SU-DHL-6 (cell line): Measurements from ENCODE around the gene ATP2A3.

ENCODE experiments used
- H2AFZ ChIP-seq: fragments of 200-600 bp; sonication (generic); 2 replicates; pipeline ENCODE4 v1.6.1; 2014; ENCODE audit warnings: low read depth, mild to moderate bottlenecking, moderate library complexity, mixed read lengths, antibody characterized with exemption, low read length; ENCODE audit not compliant: severe bottlenecking
- H3F3A ChIP-seq: fragments of 200-600 bp; shearing (Covaris generic); 2 replicates; pipeline ENCODE4 v1.6.0; 2016; ENCODE audit warnings: antibody characterized with exemption, mild to moderate bottlenecking; ENCODE audit not compliant: insufficient read depth
- H3K27ac ChIP-seq: fragments of 200-600 bp; sonication (generic); 2 replicates; pipeline ENCODE4 v1.5.1; 2016; ENCODE audit warnings: low read depth, mild to moderate bottlenecking, low read length, moderate library complexity, mixed read lengths
- H3K27me3 ChIP-seq: fragments of 200-600 bp; sonication (generic), shearing (Covaris generic); 2 replicates; pipeline ENCODE4 v1.6.0; 2014; ENCODE audit warnings: mild to moderate bottlenecking, low read length
- H3K36me3 ChIP-seq: fragments of 200-600 bp; sonication (generic); 2 replicates; pipeline ENCODE4 v1.6.1; 2014; ENCODE audit warnings: mild to moderate bottlenecking, low read length, mixed read lengths
- H3K4me2 ChIP-seq: fragments of 300-600, 200-600 bp; shearing (Covaris generic), sonication (generic); 2 replicates; pipeline ENCODE4 v1.6.0; 2014; ENCODE audit warnings: low read length, low read depth, mild to moderate bottlenecking; ENCODE audit not compliant: poor library complexity, severe bottlenecking
- H3K4me3 ChIP-seq: fragments of 200-600 bp; sonication (generic); 2 replicates; pipeline ENCODE4 v1.5.1; 2014; ENCODE audit warnings: antibody characterized with exemption, low read length, mild to moderate bottlenecking, mixed read lengths; ENCODE audit not compliant: insufficient read depth, poor library complexity, severe bottlenecking
- H3K79me2 ChIP-seq: fragments of 200-600 bp; sonication (generic); 2 replicates; pipeline ENCODE4 v1.6.1; 2014; ENCODE audit warnings: mild to moderate bottlenecking, low read length, moderate library complexity; ENCODE audit not compliant: insufficient read depth
- H3K9ac ChIP-seq: fragments of 200-600 bp; sonication (generic); 2 replicates; pipeline ENCODE4 v1.7.0; 2014; ENCODE audit warnings: mild to moderate bottlenecking, low read length
- H3K9me2 ChIP-seq: fragments of 200-600 bp; sonication (generic); replicated peaks from 2 replicates; pipeline ENCODE4 v1.6.1; 2014; ENCODE audit warnings: low read length; ENCODE audit not compliant: insufficient read depth
- H3K9me3 ChIP-seq: fragments of 200-600 bp; sonication (generic); 2 replicates; pipeline ENCODE4 v1.6.1; 2014; ENCODE audit warnings: low read length, mixed read lengths; ENCODE audit not compliant: insufficient read depth
- H4K20me1 ChIP-seq: fragments of 200-600 bp; sonication (generic); 2 replicates; pipeline ENCODE4 v1.6.1; 2014; ENCODE audit warnings: low read depth, mild to moderate bottlenecking, antibody characterized with exemption, low read length, moderate library complexity, mixed read lengths
- EZH2phosphoT487 ChIP-seq: fragments of 200-600 bp; sonication (generic), shearing (Covaris generic); conservative IDR thresholded peaks from 2 replicates; pipeline ENCODE4 v1.6.1; 2018; ENCODE audit warnings: mild to moderate bottlenecking, antibody characterized with exemption, low read length, moderate library complexity, mixed read lengths
- TF ChIP-seq, protein P1 (sequence below): fragments of 200-600 bp; sonication (generic); IDR thresholded peaks from one replicate; pipeline ENCODE4 v1.5.1; 2017; ENCODE audit warnings: antibody characterized with exemption, mild to moderate bottlenecking, low read length, moderate library complexity; ENCODE audit not compliant: insufficient read depth, poor library complexity, severe bottlenecking

The ATP2A3 gene

GRCh38 chr17:3896968-3897235, 67.3 kb downstream of the ATP2A3 start:
- no peak overlapping the region for H3K27ac ChIP-seq
- no peak overlapping the region for H2AFZ ChIP-seq
- no peaks in the 10 kb centered on the region for H3K9me3 ChIP-seq
- H3F3A ChIP-seq: no peaks in the 10 kb centered on the region
- H3K27me3 ChIP-seq: no peaks in the 10 kb centered on the region
- H3K9ac ChIP-seq: no peak overlapping the region
- no peak overlapping the region for H3K4me2 ChIP-seq
- no peaks in the 10 kb centered on the region for H3K36me3 ChIP-seq
- TF ChIP-seq EZH2phosphoT487: no peak
- TF ChIP-seq, protein P1, sequence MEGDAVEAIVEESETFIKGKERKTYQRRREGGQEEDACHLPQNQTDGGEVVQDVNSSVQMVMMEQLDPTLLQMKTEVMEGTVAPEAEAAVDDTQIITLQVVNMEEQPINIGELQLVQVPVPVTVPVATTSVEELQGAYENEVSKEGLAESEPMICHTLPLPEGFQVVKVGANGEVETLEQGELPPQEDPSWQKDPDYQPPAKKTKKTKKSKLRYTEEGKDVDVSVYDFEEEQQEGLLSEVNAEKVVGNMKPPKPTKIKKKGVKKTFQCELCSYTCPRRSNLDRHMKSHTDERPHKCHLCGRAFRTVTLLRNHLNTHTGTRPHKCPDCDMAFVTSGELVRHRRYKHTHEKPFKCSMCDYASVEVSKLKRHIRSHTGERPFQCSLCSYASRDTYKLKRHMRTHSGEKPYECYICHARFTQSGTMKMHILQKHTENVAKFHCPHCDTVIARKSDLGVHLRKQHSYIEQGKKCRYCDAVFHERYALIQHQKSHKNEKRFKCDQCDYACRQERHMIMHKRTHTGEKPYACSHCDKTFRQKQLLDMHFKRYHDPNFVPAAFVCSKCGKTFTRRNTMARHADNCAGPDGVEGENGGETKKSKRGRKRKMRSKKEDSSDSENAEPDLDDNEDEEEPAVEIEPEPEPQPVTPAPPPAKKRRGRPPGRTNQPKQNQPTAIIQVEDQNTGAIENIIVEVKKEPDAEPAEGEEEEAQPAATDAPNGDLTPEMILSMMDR: no peak
- no peaks in the 10 kb centered on the region for H3K9me2 ChIP-seq
- no peak overlapping the region for H3K4me3 ChIP-seq
- no peaks in the 10 kb centered on the region for H4K20me1 ChIP-seq
- H3K79me2 ChIP-seq: no peaks in the 10 kb centered on the region

GRCh38 chr17:3896108-3896967, 67.9 kb downstream of the ATP2A3 start:
- H3K27me3 ChIP-seq: no peaks in the 10 kb centered on the region
- no peaks in the 10 kb centered on the region for H4K20me1 ChIP-seq
- H3K27ac ChIP-seq: no peak overlapping the region
- no peak overlapping the region for H3K4me2 ChIP-seq
- no peaks in the 10 kb centered on the region for H3K79me2 ChIP-seq
- no peak overlapping the region for H2AFZ ChIP-seq
- peaks cover 2% of the 10 kb centered on the region for H3F3A ChIP-seq
- no peak overlapping the region for H3K9ac ChIP-seq
- H3K36me3 ChIP-seq: no peaks in the 10 kb centered on the region
- H3K9me2 ChIP-seq: no peaks in the 10 kb centered on the region
- H3K4me3 ChIP-seq: no peak overlapping the region
- TF ChIP-seq, protein P1: no peak
- no peaks in the 10 kb centered on the region for H3K9me3 ChIP-seq

GRCh38 chr17:3895354-3895753, 68.9 kb downstream of the ATP2A3 start:
- no peaks in the 10 kb centered on the region for H4K20me1 ChIP-seq

More at GRCh38 chr17:3895354-3895753, 68.9 kb downstream of the ATP2A3 start:
- TF ChIP-seq, protein P1: no peak
- no peak for TF ChIP-seq EZH2phosphoT487
- no peaks in the 10 kb centered on the region for H3K27me3 ChIP-seq
- no peaks in the 10 kb centered on the region for H3K9me3 ChIP-seq
- H3K4me3 ChIP-seq: no peak overlapping the region
- peaks cover 5% of the 10 kb centered on the region for H3F3A ChIP-seq
- H3K27ac ChIP-seq: no peak overlapping the region
- H3K36me3 ChIP-seq: no peaks in the 10 kb centered on the region
- no peak overlapping the region for H3K4me2 ChIP-seq
- H3K79me2 ChIP-seq: no peaks in the 10 kb centered on the region
- no peak overlapping the region for H3K9ac ChIP-seq
- H3K9me2 ChIP-seq: no peaks in the 10 kb centered on the region
- H2AFZ ChIP-seq: no peak overlapping the region
